HEK293 (cell line): ENCODE results near the gene ULBP1.

Source experiments
- CTCF ChIA-PET: fragments of 350-600 bp; formaldehyde crosslinking; extraction: SDS; loops from one replicate; lab custom pipeline; 2021; ENCODE audit warnings: antibody characterized with exemption; lab: Yijun Ruan, JAX
- POLR2A ChIA-PET: fragments of 300-600 bp; formaldehyde crosslinking; extraction: SDS; loops from one replicate; lab custom pipeline; 2020; ENCODE audit warnings: antibody characterized with exemption, inconsistent platforms; lab: Yijun Ruan, JAX
- H3K27ac ChIP-seq: fragments of 200-500 bp; sonication (Bioruptor generic); 2 replicates; pipeline ENCODE4 v1.5.1; 2014; ENCODE audit warnings: low read depth, low read length, control low read depth, inconsistent platforms; ENCODE audit errors: extremely low read depth
- H3K36me3 ChIP-seq, 2 experiments: fragments of 200-500 bp in 1 of 2; sonication (Bioruptor generic) in 1 of 2; 1 replicate in 1 of 2; 2 replicates in 1 of 2; pipeline ENCODE4 v1.5.1; 2014 to 2017; ENCODE audit warnings: inconsistent platforms in 2 of 2, low read length in 2 of 2; ENCODE audit not compliant: control insufficient read depth in 2 of 2, insufficient read depth in 1 of 2
- H3K4me1 ChIP-seq: fragments of 200-500 bp; sonication (Bioruptor generic); 2 replicates; pipeline ENCODE4 v1.5.1; 2014; ENCODE audit warnings: mild to moderate bottlenecking, low read length, inconsistent platforms; ENCODE audit not compliant: control insufficient read depth, insufficient read depth
- H3K4me3 ChIP-seq: 2 replicates; pipeline ENCODE4 v1.5.1; 2011; ENCODE audit warnings: low read depth, mild to moderate bottlenecking, control low read depth, low read length, moderate library complexity
- H3K9me3 ChIP-seq: fragments of 200-500 bp; sonication (Bioruptor generic); 2 replicates; pipeline ENCODE4 v1.5.1; 2014; ENCODE audit warnings: low read depth, low read length, inconsistent platforms; ENCODE audit not compliant: control insufficient read depth, insufficient read depth
- KLF16 ChIP-seq: fragments of 450-650 bp; formaldehyde crosslinking; IDR thresholded peaks from 2 replicates; pipeline ENCODE4 v1.5.1; 2017; ENCODE audit warnings: missing biosample characterization, missing genetic modification characterization
- TCF7L2 ChIP-seq: IDR thresholded peaks from 2 replicates; pipeline ENCODE4 v1.6.1; 2011; ENCODE audit warnings: low read depth, mild to moderate bottlenecking, inconsistent platforms, low read length, moderate library complexity, borderline replicate concordance
- WT1 ChIP-seq: fragments of 450-650 bp; formaldehyde crosslinking; IDR thresholded peaks from 2 replicates; pipeline ENCODE4 v1.5.1; 2016; ENCODE audit warnings: missing biosample characterization, missing genetic modification characterization
- ZIC2 ChIP-seq: fragments of 450-650 bp; formaldehyde crosslinking; IDR thresholded peaks from 2 replicates; pipeline ENCODE4 v1.5.1; 2016; ENCODE audit warnings: missing biosample characterization, missing genetic modification characterization
- ZNF16 ChIP-seq: fragments of 450-650 bp; formaldehyde crosslinking; IDR thresholded peaks from 2 replicates; pipeline ENCODE4 v1.5.1; 2016; ENCODE audit warnings: low read depth, missing biosample characterization, missing genetic modification characterization
- ZNF184 ChIP-seq: fragments of 450-650 bp; IDR thresholded peaks from 2 replicates; pipeline ENCODE4 v1.5.1; 2018; ENCODE audit warnings: missing biosample characterization, mild to moderate bottlenecking, missing genetic modification characterization
- ZNF2 ChIP-seq: fragments of 450-650 bp; formaldehyde crosslinking; IDR thresholded peaks from 2 replicates; pipeline ENCODE4 v1.5.1; 2016; ENCODE audit warnings: missing biosample characterization, missing genetic modification characterization
- ZNF211 ChIP-seq: fragments of 450-650 bp; formaldehyde crosslinking; IDR thresholded peaks from 2 replicates; pipeline ENCODE4 v1.5.1; 2016; ENCODE audit warnings: low read depth, missing biosample characterization, missing genetic modification characterization
- ZNF274 ChIP-seq, 2 experiments: fragments of 200-500 bp in 1 of 2; fragments of 450-650 bp in 1 of 2; sonication (Bioruptor generic) in 1 of 2; formaldehyde crosslinking in 1 of 2; IDR thresholded peaks; 2 replicates each; pipeline versions ENCODE4 v1.5.1 to v1.6.1; 2014 to 2016; ENCODE audit warnings: borderline replicate concordance in 1 of 2, inconsistent platforms in 1 of 2, low read length in 1 of 2, missing biosample characterization in 1 of 2, missing genetic modification characterization in 1 of 2
- ZNF292 ChIP-seq: fragments of 450-650 bp; formaldehyde crosslinking; IDR thresholded peaks from 2 replicates; pipeline ENCODE4 v1.5.1; 2016; ENCODE audit warnings: low read depth, missing biosample characterization, missing genetic modification characterization, borderline replicate concordance
- ZNF302 ChIP-seq: fragments of 450-650 bp; formaldehyde crosslinking; IDR thresholded peaks from 2 replicates; pipeline ENCODE4 v1.5.1; 2016; ENCODE audit warnings: missing biosample characterization, missing genetic modification characterization, low read depth
- ZNF529 ChIP-seq: fragments of 450-650 bp; formaldehyde crosslinking; IDR thresholded peaks from 2 replicates; pipeline ENCODE4 v1.5.1; 2017; ENCODE audit warnings: missing genetic modification characterization, missing biosample characterization; ENCODE audit not compliant: insufficient replicate concordance
- ZNF530 ChIP-seq: fragments of 450-650 bp; formaldehyde crosslinking; IDR thresholded peaks from 2 replicates; pipeline ENCODE4 v1.5.1; 2016; ENCODE audit warnings: low read depth, missing biosample characterization, missing genetic modification characterization
- ZNF555 ChIP-seq: fragments of 450-650 bp; formaldehyde crosslinking; conservative IDR thresholded peaks from 2 replicates; pipeline ENCODE4 v1.5.1; 2017; ENCODE audit warnings: missing biosample characterization, mild to moderate bottlenecking, missing genetic modification characterization, inconsistent platforms
- ZNF558 ChIP-seq: fragments of 450-650 bp; formaldehyde crosslinking; IDR thresholded peaks from 2 replicates; pipeline ENCODE4 v1.5.1; 2016; ENCODE audit warnings: missing biosample characterization, missing genetic modification characterization
- ZNF629 ChIP-seq: fragments of 450-650 bp; formaldehyde crosslinking; IDR thresholded peaks from 2 replicates; pipeline ENCODE4 v1.5.1; 2017; ENCODE audit warnings: missing biosample characterization, missing genetic modification characterization
- ZNF701 ChIP-seq: fragments of 450-650 bp; formaldehyde crosslinking; IDR thresholded peaks from 2 replicates; pipeline ENCODE4 v1.5.1; 2016; ENCODE audit warnings: missing biosample characterization, missing genetic modification characterization
- ZNF792 ChIP-seq: fragments of 450-650 bp; formaldehyde crosslinking; IDR thresholded peaks from 2 replicates; pipeline ENCODE4 v1.5.1; 2016; ENCODE audit warnings: missing biosample characterization, missing genetic modification characterization
- TF ChIP-seq, protein P1 (sequence below): fragments of 450-650 bp; formaldehyde crosslinking; conservative IDR thresholded peaks from 2 replicates; pipeline ENCODE4 v1.5.1; 2016; ENCODE audit warnings: low read depth, missing biosample characterization, missing genetic modification characterization
- TF ChIP-seq, protein P2 (sequence below): fragments of 450-650 bp; formaldehyde crosslinking; IDR thresholded peaks from 2 replicates; pipeline ENCODE4 v1.5.1; 2016; ENCODE audit warnings: missing biosample characterization, missing genetic modification characterization

Gene ULBP1

DNA sequence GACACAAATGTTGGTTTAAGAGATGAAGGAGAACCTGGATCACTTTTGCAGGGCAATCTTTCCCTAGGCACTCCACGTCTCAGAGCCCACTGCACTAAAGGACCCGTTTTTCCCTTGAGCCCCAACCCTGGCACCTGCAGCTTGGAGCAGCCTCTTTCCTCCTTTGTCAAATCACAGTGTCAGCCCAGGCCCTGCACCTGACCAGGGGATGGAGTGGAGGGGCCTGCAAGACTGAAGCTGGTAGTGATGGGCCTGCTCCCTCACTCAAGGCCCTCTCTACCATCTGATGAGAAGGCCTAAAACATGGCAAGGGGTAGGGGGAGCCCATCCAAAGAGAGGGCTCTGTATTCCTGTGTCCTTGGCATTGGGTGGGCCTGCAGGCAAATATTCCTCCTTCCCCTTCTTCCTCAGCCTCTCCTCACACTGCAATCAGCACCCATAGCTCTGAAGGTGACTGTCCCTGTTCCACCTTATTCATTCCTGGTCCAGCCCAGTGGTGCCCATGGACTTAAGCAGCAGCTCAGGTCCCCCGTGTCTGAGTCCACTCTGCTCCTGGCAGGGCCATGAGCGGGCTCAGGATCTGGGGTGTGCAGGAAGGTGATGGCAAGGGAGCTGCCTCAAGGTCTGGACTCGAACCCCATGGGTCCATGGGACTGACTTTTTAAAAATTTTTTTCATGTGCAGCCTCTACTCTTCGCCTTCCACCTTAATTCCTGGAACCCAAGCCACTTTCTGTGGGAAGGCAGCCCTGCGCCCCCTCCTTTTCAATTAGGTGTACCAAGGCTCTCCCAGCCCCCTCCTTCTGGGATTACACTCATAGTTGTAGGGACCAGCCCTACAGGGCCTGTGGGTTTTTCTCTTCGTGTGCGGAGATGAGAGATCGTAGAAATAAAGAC lies 47.5 kb upstream of the ULBP1 start:
- TF ChIP-seq ZNF555 (no peak), ZIC2 (tag by site-specific recombination) (no peak), ZNF792 (tag by site-specific recombination) (no peak), ZNF292 (tag by site-specific recombination) (no peak), ZNF530 (no peak), ZNF529 (no peak), KLF16 (tag by site-specific recombination) (no peak), WT1 (no peak), ZNF184 (no peak), TCF7L2 (no peak), ZNF2 (no peak), ZNF211 (no peak), ZNF558 (tag by site-specific recombination) (no peak), ZNF302 (no peak), ZNF701 (tag by site-specific recombination) (no peak), ZNF16 (tag by site-specific recombination) (no peak), ZNF629 (no peak), ZNF274 (IDR thresholded peaks at IDR 0.05; ENCODE audit: low read length) (no peak), ZNF274 (tag by site-specific recombination; IDR thresholded peaks at IDR 0.05; ENCODE audit: borderline replicate concordance) (no peak)
- TF ChIP-seq, protein P1, sequence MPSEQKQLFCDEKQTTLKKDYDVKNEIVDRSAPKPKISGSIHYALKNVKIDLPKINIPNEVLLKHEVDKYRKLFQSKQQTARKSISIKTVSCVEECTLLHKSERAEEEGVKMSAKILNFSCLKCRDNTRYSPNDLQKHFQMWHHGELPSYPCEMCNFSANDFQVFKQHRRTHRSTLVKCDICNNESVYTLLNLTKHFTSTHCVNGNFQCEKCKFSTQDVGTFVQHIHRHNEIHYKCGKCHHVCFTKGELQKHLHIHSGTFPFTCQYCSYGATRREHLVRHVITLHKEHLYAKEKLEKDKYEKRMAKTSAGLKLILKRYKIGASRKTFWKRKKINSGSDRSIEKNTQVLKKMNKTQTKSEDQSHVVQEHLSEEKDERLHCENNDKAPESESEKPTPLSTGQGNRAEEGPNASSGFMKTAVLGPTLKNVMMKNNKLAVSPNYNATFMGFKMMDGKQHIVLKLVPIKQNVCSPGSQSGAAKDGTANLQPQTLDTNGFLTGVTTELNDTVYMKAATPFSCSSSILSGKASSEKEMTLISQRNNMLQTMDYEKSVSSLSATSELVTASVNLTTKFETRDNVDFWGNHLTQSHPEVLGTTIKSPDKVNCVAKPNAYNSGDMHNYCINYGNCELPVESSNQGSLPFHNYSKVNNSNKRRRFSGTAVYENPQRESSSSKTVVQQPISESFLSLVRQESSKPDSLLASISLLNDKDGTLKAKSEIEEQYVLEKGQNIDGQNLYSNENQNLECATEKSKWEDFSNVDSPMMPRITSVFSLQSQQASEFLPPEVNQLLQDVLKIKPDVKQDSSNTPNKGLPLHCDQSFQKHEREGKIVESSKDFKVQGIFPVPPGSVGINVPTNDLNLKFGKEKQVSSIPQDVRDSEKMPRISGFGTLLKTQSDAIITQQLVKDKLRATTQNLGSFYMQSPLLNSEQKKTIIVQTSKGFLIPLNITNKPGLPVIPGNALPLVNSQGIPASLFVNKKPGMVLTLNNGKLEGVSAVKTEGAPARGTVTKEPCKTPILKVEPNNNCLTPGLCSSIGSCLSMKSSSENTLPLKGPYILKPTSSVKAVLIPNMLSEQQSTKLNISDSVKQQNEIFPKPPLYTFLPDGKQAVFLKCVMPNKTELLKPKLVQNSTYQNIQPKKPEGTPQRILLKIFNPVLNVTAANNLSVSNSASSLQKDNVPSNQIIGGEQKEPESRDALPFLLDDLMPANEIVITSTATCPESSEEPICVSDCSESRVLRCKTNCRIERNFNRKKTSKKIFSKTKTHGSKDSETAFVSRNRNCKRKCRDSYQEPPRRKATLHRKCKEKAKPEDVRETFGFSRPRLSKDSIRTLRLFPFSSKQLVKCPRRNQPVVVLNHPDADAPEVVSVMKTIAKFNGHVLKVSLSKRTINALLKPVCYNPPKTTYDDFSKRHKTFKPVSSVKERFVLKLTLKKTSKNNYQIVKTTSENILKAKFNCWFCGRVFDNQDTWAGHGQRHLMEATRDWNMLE, result no peak
- TF ChIP-seq, protein P2, sequence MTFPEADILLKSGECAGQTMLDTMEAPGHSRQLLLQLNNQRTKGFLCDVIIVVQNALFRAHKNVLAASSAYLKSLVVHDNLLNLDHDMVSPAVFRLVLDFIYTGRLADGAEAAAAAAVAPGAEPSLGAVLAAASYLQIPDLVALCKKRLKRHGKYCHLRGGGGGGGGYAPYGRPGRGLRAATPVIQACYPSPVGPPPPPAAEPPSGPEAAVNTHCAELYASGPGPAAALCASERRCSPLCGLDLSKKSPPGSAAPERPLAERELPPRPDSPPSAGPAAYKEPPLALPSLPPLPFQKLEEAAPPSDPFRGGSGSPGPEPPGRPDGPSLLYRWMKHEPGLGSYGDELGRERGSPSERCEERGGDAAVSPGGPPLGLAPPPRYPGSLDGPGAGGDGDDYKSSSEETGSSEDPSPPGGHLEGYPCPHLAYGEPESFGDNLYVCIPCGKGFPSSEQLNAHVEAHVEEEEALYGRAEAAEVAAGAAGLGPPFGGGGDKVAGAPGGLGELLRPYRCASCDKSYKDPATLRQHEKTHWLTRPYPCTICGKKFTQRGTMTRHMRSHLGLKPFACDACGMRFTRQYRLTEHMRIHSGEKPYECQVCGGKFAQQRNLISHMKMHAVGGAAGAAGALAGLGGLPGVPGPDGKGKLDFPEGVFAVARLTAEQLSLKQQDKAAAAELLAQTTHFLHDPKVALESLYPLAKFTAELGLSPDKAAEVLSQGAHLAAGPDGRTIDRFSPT (tag by site-specific recombination), result no peak
- TF ChIP-seq, all 188 proteins: peak for 0
- Histone ChIP-seq H3K36me3 (no peaks in the 10 kb centered on the region), H3K27ac (no peak overlapping the region), H3K4me3 (no peak overlapping the region), H3K9me3 (no peaks in the 10 kb centered on the region), H3K4me1 (no peaks in the 10 kb centered on the region)
- POLR2A ChIA-PET, result no interaction called here
- CTCF ChIA-PET, result interaction anchor here (0.5 to 1.4 kb wide), 4 partner anchors 69 to 212 kb away, joined by 3 to 5 read pairs (median 3); no protein-coding TSS in a partner anchor
